ENCODE results near the gene RAB20. TPM values are rescaled to one million over a fixed set of nuclear protein-coding genes. Genes with fewer than 3 reads are reported as not detected.

The RAB20 gene
- total and polyA plus RNA-seq, 2 of the 8 experiments (the other 6 are each of a cell fraction or from before 2014, with no cell fraction given) = 14.8 to 27.9 TPM

DNA sequence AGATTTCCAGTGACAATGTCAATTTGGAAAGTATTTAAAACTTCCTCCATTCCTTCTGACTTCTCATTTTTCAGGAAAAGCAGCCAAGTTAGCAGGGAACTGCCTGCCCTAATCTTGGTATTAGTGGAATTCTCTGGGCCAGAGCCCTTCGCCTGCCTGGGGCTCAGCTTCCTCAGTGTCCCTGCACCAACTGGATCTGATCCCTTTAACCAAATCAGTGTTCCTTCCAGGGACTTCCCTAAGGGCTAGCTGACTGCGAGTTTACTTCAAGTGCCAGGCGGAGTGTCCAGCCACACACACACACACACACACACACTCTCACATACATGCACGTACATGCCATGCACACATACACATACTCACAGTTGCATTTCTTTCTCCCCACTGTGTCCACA is 20.0 kb downstream of the RAB20 start:
- Histone ChIP-seq H2BK12ac (ENCODE audit: low read depth, low read length) (no peak overlapping the region; the same call in 1 of the 2 replicates), H3K4me3 (ENCODE audit: extremely low read depth in 1 of 4, insufficient read depth in 2 of 4, low read depth in 3 of 4, low read length in 4 of 4) (no peak overlapping the region), H3K23me2 (ENCODE audit: low read depth, low read length) (no peaks in the 10 kb centered on the region), H3K27me3 (replicated peaks in 1 of 4; ENCODE audit: control insufficient read depth in 3 of 4, extremely low read depth in 1 of 4, insufficient read depth in 3 of 4, low read length in 3 of 4) (no peaks in the 10 kb centered on the region), H3K4ac (replicated peaks; ENCODE audit: insufficient read length, low read depth, low read length) (no peak overlapping the region), H2BK20ac (ENCODE audit: low read length) (no peak overlapping the region), H2BK15ac (ENCODE audit: low read length) (no peak overlapping the region), H2BK120ac (replicated peaks; ENCODE audit: low read depth, low read length) (no peak overlapping the region), H3K56ac (replicated peaks; ENCODE audit: insufficient read length, low read depth, low read length) (no peak overlapping the region), H3K4me1 (replicated peaks in 1 of 4; ENCODE audit: control insufficient read depth in 3 of 4, insufficient read depth in 4 of 4, low read length in 3 of 4) (peaks cover 0 to 4% (median 0%) of the 10 kb centered on the region in 4 experiments; a peak in 1 of 7 replicates), H3K79me2 (ENCODE audit: control insufficient read depth in 1 of 2, insufficient read depth in 2 of 2, low read length in 2 of 2) (peaks cover 0 to 15% of the 10 kb centered on the region in 2 experiments; a peak in 1 of 4 replicates), H2BK5ac (ENCODE audit: low read depth, low read length) (no peak overlapping the region), H3K36me3 (ENCODE audit: control insufficient read depth in 2 of 4, insufficient read depth in 4 of 4, low read length in 3 of 4) (peaks cover 0 to 4% (median 0%) of the 10 kb centered on the region in 4 experiments; a peak in 1 of 8 replicates), H3K9ac (replicated peaks in 1 of 4; ENCODE audit: extremely low read depth in 1 of 4, low read depth in 3 of 4, low read length in 3 of 4) (no peak overlapping the region), H3K23ac (ENCODE audit: insufficient read length) (no peak overlapping the region), H4K91ac (replicated peaks; ENCODE audit: insufficient read length, low read length) (no peak overlapping the region), H4K8ac (ENCODE audit: extremely low read depth, insufficient read depth, low read length) (no peak overlapping the region; the same call in 1 of the 2 replicates), H3K14ac (ENCODE audit: insufficient read length) (no peak overlapping the region), H3K18ac (ENCODE audit: extremely low read depth, low read length) (no peak overlapping the region), H2AK5ac (ENCODE audit: low read depth, low read length) (no peak overlapping the region), H3K4me2 (ENCODE audit: insufficient read depth in 1 of 2, low read depth in 2 of 2, low read length in 2 of 2) (no peak overlapping the region), H3K79me1 (ENCODE audit: low read depth, low read length) (peaks cover 8% of the 10 kb centered on the region), H3K9me3 (ENCODE audit: insufficient read depth in 2 of 2, low read depth in 1 of 2, low read length in 1 of 2) (peaks cover 0 to 6% of the 10 kb centered on the region in 2 experiments; a peak in 1 of 4 replicates), H4K5ac (ENCODE audit: insufficient read length, low read depth, low read length) (no peak overlapping the region), H4K20me1 (replicated peaks in 1 of 2; ENCODE audit: control insufficient read depth in 1 of 2, insufficient read depth in 2 of 2, low read length in 2 of 2) (peaks cover 0 to 4% of the 10 kb centered on the region in 2 experiments), H2AFZ (ENCODE audit: low read length) (no peak overlapping the region), H3K27ac (ENCODE audit: low read depth, low read length) (no peak overlapping the region)
- ChIA-PET CTCF (ENCODE audit: partially characterized antibody) (interaction anchor here (0.7 to 2.3 kb wide), 6 partner anchors 9 to 82 kb away, joined by 3 to 6 read pairs (median 4); no protein-coding TSS in a partner anchor), POLR2A (ENCODE audit: partially characterized antibody) (interaction anchor here (1.4 to 2.1 kb wide), 2 partner anchors 10 to 14 kb away, joined by 3 to 8 read pairs; no protein-coding TSS in a partner anchor)
- FAIRE-seq (no peak), DNase-seq (ENCODE audit: low read depth in 1 of 2, low spot score in 2 of 2) (no peak)
- 90% methylated on average over 4 of the region's 4 CpGs; no CpG with 5 or more reads in 1 of the 2 experiments for WGBS, 2 experiments (ENCODE audit: extremely low coverage in 1 of 2, insufficient coverage in 1 of 2, insufficient read length in 1 of 2, insufficient replicate concordance in 2 of 2, low coverage in 1 of 2, low lambda C conversion rate in 2 of 2, missing lambda C conversion rate in 1 of 2)
- no peak for TF ChIP-seq GABPA (IDR thresholded peaks at IDR 0.05; ENCODE audit: borderline replicate concordance, insufficient read depth, low read length)
- no peak for TF ChIP-seq EGR1 (IDR thresholded peaks at IDR 0.05; ENCODE audit: borderline replicate concordance, low read depth, low read length)
- no peak for TF ChIP-seq SUZ12 (IDR thresholded peaks at IDR 0.05; ENCODE audit: low read length)
- no peak for TF ChIP-seq RNF2 (IDR thresholded peaks at IDR 0.05; ENCODE audit: borderline replicate concordance, low read depth, low read length, missing control alignments, poor library complexity, severe bottlenecking)
- no peak for TF ChIP-seq PHF8 (conservative IDR thresholded peaks at IDR 0.05; ENCODE audit: low read depth, low read length)
- TF ChIP-seq KDM5A (IDR thresholded peaks at IDR 0.05; ENCODE audit: low read length) = no peak
- TF ChIP-seq TEAD4 (IDR thresholded peaks at IDR 0.05; ENCODE audit: low read depth, low read length) = no peak
- TF ChIP-seq POLR2AphosphoS5 (IDR thresholded peaks at IDR 0.05; ENCODE audit: low read depth, low read length) = no peak
- no peak for TF ChIP-seq SIX5 (IDR thresholded peaks at IDR 0.05; ENCODE audit: low read depth, low read length)
- no peak for TF ChIP-seq CREB1 (IDR thresholded peaks at IDR 0.05)
- TF ChIP-seq HDAC6 (IDR thresholded peaks at IDR 0.05; ENCODE audit: low read depth, low read length) = no peak
- no peak for TF ChIP-seq CTBP2 (IDR thresholded peaks at IDR 0.05; ENCODE audit: borderline replicate concordance, insufficient read depth, insufficient read length, low read length)
- TF ChIP-seq SIN3A (conservative IDR thresholded peaks at IDR 0.05 in 1 of 2, IDR thresholded peaks at IDR 0.05 in 1 of 2; ENCODE audit: low read depth in 1 of 2, low read length in 2 of 2) = no peak
- no peak for TF ChIP-seq TBP (IDR thresholded peaks at IDR 0.05; ENCODE audit: low read depth, low read length)
